Upper lobe of right lung (tissue), 1 donor: Measurements from ENCODE around the gene OTUD3. TPM values are rescaled to one million over a fixed set of nuclear protein-coding genes. Genes with fewer than 3 reads are reported as not detected.

Experiments used
- ATAC-seq: fragments of 200-7000 bp; cut with Tn5 transposase; one replicate; pipeline ENCODE4 v1.9.1; 2020; ENCODE audit warnings: mild to moderate bottlenecking, moderate library complexity
- DNase-seq: peaks from one replicate; pipeline ENCODE4 v3.0.0-alpha.2; 2020
- H3K27ac ChIP-seq: fragments of 200-600 bp; one replicate; pipeline ENCODE4 v1.8.0; 2022
- H3K27me3 ChIP-seq: fragments of 200-600 bp; one replicate; pipeline ENCODE4 v1.8.0; 2022; ENCODE audit warnings: mild to moderate bottlenecking
- H3K36me3 ChIP-seq: fragments of 200-600 bp; one replicate; pipeline ENCODE4 v1.8.0; 2022
- H3K4me1 ChIP-seq: fragments of 200-600 bp; one replicate; pipeline ENCODE4 v1.8.0; 2022
- H3K4me3 ChIP-seq: fragments of 200-600 bp; one replicate; pipeline ENCODE4 v1.8.0; 2022; ENCODE audit warnings: mild to moderate bottlenecking
- H3K9me3 ChIP-seq: fragments of 200-600 bp; one replicate; pipeline ENCODE4 v1.8.0; 2022
- CTCF ChIP-seq: fragments of 200-600 bp; IDR thresholded peaks from one replicate; pipeline ENCODE4 v1.8.0; 2022; ENCODE audit warnings: antibody characterized with exemption
- intact Hi-C: fragments of 100-400 bp; cut with DNase I; formaldehyde crosslinking; loops from one replicate; pipeline ENCODE4 v1.11.0; 2022
- total RNA-seq: library from RNA; stranded (reverse); fragmentation: NEBNext Ultra II Directional; extraction: Animal tissue kit (Norgen Biotek cat#: 25700); gene quantifications from one replicate; pipeline ENCODE4 v1.2.1, GENCODE V29; 2021
- donor health status: DM: no; HTN: yes; CAD: no; lungs with severe emphysema.

The OTUD3 gene
- total RNA-seq, 1 donor from 2014 or later: 8.8 TPM

GRCh38 chr1:19949016-19949415, 66.8 kb downstream of the OTUD3 start:
- H3K4me3 ChIP-seq: no peak overlapping the region
- peaks cover 7% of the 10 kb centered on the region for H3K27me3 ChIP-seq
- ATAC-seq (no peak), DNase-seq (no peak)
- H3K27ac ChIP-seq: no peak overlapping the region
- intact Hi-C loops: no loop called here
- H3K4me1 ChIP-seq: no peaks in the 10 kb centered on the region
- no peak for TF ChIP-seq CTCF
- no peaks in the 10 kb centered on the region for H3K36me3 ChIP-seq
- H3K9me3 ChIP-seq: no peaks in the 10 kb centered on the region

- Histone ChIP-seq H3K27me3 (no peaks in the 10 kb centered on the region), H3K4me1 (no peaks in the 10 kb centered on the region), H3K4me3 (no peak overlapping the region), H3K27ac (no peak overlapping the region), H3K9me3 (no peaks in the 10 kb centered on the region), H3K36me3 (no peaks in the 10 kb centered on the region)
- DNase-seq (no peak), ATAC-seq (no peak)
- intact Hi-C loops: no loop called here
- no peak for TF ChIP-seq CTCF
Measured at GRCh38 chr1:19954059-19954458, 71.9 kb downstream of the OTUD3 start.

GRCh38 chr1:19955534-19956170, 73.5 kb downstream of the OTUD3 start:
- no peaks in the 10 kb centered on the region for H3K9me3 ChIP-seq
- H3K27me3 ChIP-seq: no peaks in the 10 kb centered on the region
- intact Hi-C loops: no loop called here
- no peaks in the 10 kb centered on the region for H3K36me3 ChIP-seq
- H3K4me3 ChIP-seq: no peak overlapping the region
- H3K27ac ChIP-seq: no peak overlapping the region
- H3K4me1 ChIP-seq: no peaks in the 10 kb centered on the region
- DNase-seq (no peak), ATAC-seq (no peak)
- TF ChIP-seq CTCF: no peak

- H3K9me3 ChIP-seq: no peaks in the 10 kb centered on the region
- H3K27ac ChIP-seq: no peak overlapping the region
- H3K27me3 ChIP-seq: no peaks in the 10 kb centered on the region
- no peaks in the 10 kb centered on the region for H3K4me1 ChIP-seq
- intact Hi-C loops: no loop called here
- ATAC-seq (no peak), DNase-seq (no peak)
- H3K36me3 ChIP-seq: no peaks in the 10 kb centered on the region
- H3K4me3 ChIP-seq: no peak overlapping the region
- no peak for TF ChIP-seq CTCF
Measured at GRCh38 chr1:19957779-19958178, 75.6 kb downstream of the OTUD3 start.

GRCh38 chr1:19960591-19960990, 78.4 kb downstream of the OTUD3 start:
- H3K4me1 ChIP-seq: no peaks in the 10 kb centered on the region
- no peaks in the 10 kb centered on the region for H3K36me3 ChIP-seq
- ATAC-seq: no peak
- no peak overlapping the region for H3K27ac ChIP-seq
- no peak for TF ChIP-seq CTCF
- no peaks in the 10 kb centered on the region for H3K27me3 ChIP-seq
- no peak overlapping the region for H3K4me3 ChIP-seq
- no peak for DNase-seq
- intact Hi-C loops: no loop called here
- H3K9me3 ChIP-seq: no peaks in the 10 kb centered on the region

Other genes with a start within 250 kb of the OTUD3 start
- 218 TPM for gene NBL1, start 238.1 kb upstream of the OTUD3 start, total RNA-seq
- not detected for gene HTR6, start 217.5 kb upstream of the OTUD3 start, total RNA-seq
- gene TMCO4, start 82.5 kb upstream of the OTUD3 start, total RNA-seq: 24.3 TPM
- gene RNF186, start 67.1 kb upstream of the OTUD3 start, total RNA-seq: not detected
- gene PLA2G2E, start 41.2 kb downstream of the OTUD3 start, total RNA-seq: not detected
- 19.7 TPM for gene PLA2G2A, start 97.2 kb downstream of the OTUD3 start, total RNA-seq
- gene PLA2G5, start 187.8 kb downstream of the OTUD3 start, total RNA-seq: 4.9 TPM
- not detected for gene PLA2G2D, start 237.1 kb downstream of the OTUD3 start, total RNA-seq